SK-MEL-5 (cell line): ENCODE data around the gene PLCH2. TPM values are rescaled to one million over a fixed set of nuclear protein-coding genes. Genes with fewer than 3 reads are reported as not detected.
"Not testable (repeated sequence)": the region's sequence is repeated elsewhere in the genome, so short reads cannot be mapped to it uniquely, and the experiment has no call there.

Experiments
- DNase-seq: peaks from one replicate; pipeline ENCODE4 v3.0.0-alpha.2; 2016; ENCODE audit warnings: low read depth, low spot score
- in situ Hi-C: cut with HindIII; loops from 2 replicates; pipeline ENCODE4 v1.10.0; 2016; ENCODE audit warnings: low sequenced_read_pairs, high pct_unique_total_duplicates, low pct_unique_long_range_greater_than_20kb
- total RNA-seq: library from RNA; depleted of rRNA; stranded (reverse); fragments of >200 nt; shearing (Covaris generic); gene quantifications from 2 replicates; pipeline ENCODE4 v1.2.3, GENCODE V29; 2014

PLCH2 gene
- total RNA-seq, 1 experiment from 2014 or later, result not detected

- in situ Hi-C loops, result no loop called here
- DNase-seq, result no peak
Observed at GRCh38 chr1:2539312-2539907, 63.3 kb downstream of the PLCH2 start.

GRCh38 chr1:2540816-2541492, 64.9 kb downstream of the PLCH2 start:
- in situ Hi-C loops, result no loop called here
- no peak for DNase-seq

- no peak for DNase-seq
- in situ Hi-C loops, result no loop called here
Observed at GRCh38 chr1:2541619-2542245, 65.6 kb downstream of the PLCH2 start.

GRCh38 chr1:2542246-2542915, 66.3 kb downstream of the PLCH2 start:
- in situ Hi-C loops, result no loop called here
- no peak for DNase-seq

- no peak for DNase-seq
- in situ Hi-C loops, result no loop called here
Observed at GRCh38 chr1:2543543-2544092, 67.5 kb downstream of the PLCH2 start.

- no peak for DNase-seq
- in situ Hi-C loops, result no loop called here
Observed at GRCh38 chr1:2544093-2544874, 68.2 kb downstream of the PLCH2 start.

- no peak for DNase-seq
Observed at GRCh38 chr1:2544875-2545640, 69.0 kb downstream of the PLCH2 start.

GRCh38 chr1:2545754-2546514, 69.8 kb downstream of the PLCH2 start:
- DNase-seq, result peak; percentile 90
- in situ Hi-C loops, result no loop called here

More at GRCh38 chr1:2544875-2545640, 69.0 kb downstream of the PLCH2 start:
- in situ Hi-C loops, result no loop called here

- in situ Hi-C loops, result no loop called here
- DNase-seq, result peak; percentile 92
Observed at GRCh38 chr1:2546515-2547209, 70.6 kb downstream of the PLCH2 start.

- no peak for DNase-seq
- in situ Hi-C loops, result no loop called here
Observed at GRCh38 chr1:2547210-2548067, 71.3 kb downstream of the PLCH2 start.

GRCh38 chr1:2548068-2548589, 72.0 kb downstream of the PLCH2 start:
- in situ Hi-C loops, result no loop called here
- peak; percentile 73 for DNase-seq

- DNase-seq, in situ Hi-C loops: not testable (repeated sequence)
Observed at GRCh38 chr1:2549367-2550029, 73.4 kb downstream of the PLCH2 start.

- in situ Hi-C loops, result not testable (repeated sequence)
Observed at GRCh38 chr1:2550309-2550861, 74.3 kb downstream of the PLCH2 start.

GRCh38 chr1:2551544-2551943, 75.5 kb downstream of the PLCH2 start:
- in situ Hi-C loops, DNase-seq: not testable (repeated sequence)

More at GRCh38 chr1:2550309-2550861, 74.3 kb downstream of the PLCH2 start:
- not testable (repeated sequence) for DNase-seq
